SKM-1 treated with dmso at 0.1 percent for 144 hours (cell line): Measurements from ENCODE around the gene CSNK2A2.

Experiments
- DNase-seq: peaks from one replicate; lab custom pipeline; 2025; ENCODE audit not compliant: unreplicated experiment; lab: John Stamatoyannopoulos, UW

The CSNK2A2 gene

GRCh38 chr16:58152246-58152868, 45.5 kb downstream of the CSNK2A2 start:
- DNase-seq = no peak

GRCh38 chr16:58148526-58148925, 49.4 kb downstream of the CSNK2A2 start:
- no peak for DNase-seq

GRCh38 chr16:58148099-58148498, 49.8 kb downstream of the CSNK2A2 start:
- no peak for DNase-seq

- no peak for DNase-seq
Measured at GRCh38 chr16:58138852-58139251, 59.1 kb downstream of the CSNK2A2 start.

GRCh38 chr16:58137581-58137980, 60.3 kb downstream of the CSNK2A2 start:
- no peak for DNase-seq

GRCh38 chr16:58129097-58129936, 68.6 kb downstream of the CSNK2A2 start, which contains the start of gene CFAP20:
Gene CFAP20 (minus strand): TSS chr16:58129381. CDS start chr16:58129115, 266 bp downstream.
- DNase-seq = peak; percentile 100

GRCh38 chr16:58128711-58129096, 69.2 kb downstream of the CSNK2A2 start:
- DNase-seq = no peak

GRCh38 chr16:58128181-58128631, 69.7 kb downstream of the CSNK2A2 start:
- no peak for DNase-seq

GRCh38 chr16:58127634-58128033, 70.3 kb downstream of the CSNK2A2 start:
- no peak for DNase-seq

GRCh38 chr16:58127033-58127556, 70.8 kb downstream of the CSNK2A2 start:
- DNase-seq = peak; percentile 18

- DNase-seq = no peak
Measured at GRCh38 chr16:58126451-58126961, 71.4 kb downstream of the CSNK2A2 start.

- no peak for DNase-seq
Measured at GRCh38 chr16:58125781-58126335, 72.0 kb downstream of the CSNK2A2 start.

- DNase-seq = no peak
Measured at GRCh38 chr16:58125041-58125440, 72.9 kb downstream of the CSNK2A2 start.

GRCh38 chr16:58124601-58124915, 73.3 kb downstream of the CSNK2A2 start:
- DNase-seq = no peak

- no peak for DNase-seq
Measured at GRCh38 chr16:58123896-58124600, 73.9 kb downstream of the CSNK2A2 start.

- no peak for DNase-seq
Measured at GRCh38 chr16:58121132-58121531, 76.8 kb downstream of the CSNK2A2 start.

GRCh38 chr16:58120234-58120633, 77.7 kb downstream of the CSNK2A2 start:
- no peak for DNase-seq

- no peak for DNase-seq
Measured at GRCh38 chr16:58119509-58119845, 78.4 kb downstream of the CSNK2A2 start.

GRCh38 chr16:58118801-58119508, 79.0 kb downstream of the CSNK2A2 start:
- no peak for DNase-seq

GRCh38 chr16:58116529-58116928, 81.4 kb downstream of the CSNK2A2 start:
- DNase-seq = no peak

- DNase-seq = no peak
Measured at GRCh38 chr16:58116081-58116480, 81.8 kb downstream of the CSNK2A2 start.
